Kasumi-1 (cell line): ENCODE data around the gene LRIT2.
A peak's percentile ranks its signal among the peaks of the same experiment; 100 is the strongest.

ENCODE experiments used
- DNase-seq, 2 experiments: peaks; one replicate each; lab custom pipeline; 2025; lab: John Stamatoyannopoulos, UW

The LRIT2 gene

DNA sequence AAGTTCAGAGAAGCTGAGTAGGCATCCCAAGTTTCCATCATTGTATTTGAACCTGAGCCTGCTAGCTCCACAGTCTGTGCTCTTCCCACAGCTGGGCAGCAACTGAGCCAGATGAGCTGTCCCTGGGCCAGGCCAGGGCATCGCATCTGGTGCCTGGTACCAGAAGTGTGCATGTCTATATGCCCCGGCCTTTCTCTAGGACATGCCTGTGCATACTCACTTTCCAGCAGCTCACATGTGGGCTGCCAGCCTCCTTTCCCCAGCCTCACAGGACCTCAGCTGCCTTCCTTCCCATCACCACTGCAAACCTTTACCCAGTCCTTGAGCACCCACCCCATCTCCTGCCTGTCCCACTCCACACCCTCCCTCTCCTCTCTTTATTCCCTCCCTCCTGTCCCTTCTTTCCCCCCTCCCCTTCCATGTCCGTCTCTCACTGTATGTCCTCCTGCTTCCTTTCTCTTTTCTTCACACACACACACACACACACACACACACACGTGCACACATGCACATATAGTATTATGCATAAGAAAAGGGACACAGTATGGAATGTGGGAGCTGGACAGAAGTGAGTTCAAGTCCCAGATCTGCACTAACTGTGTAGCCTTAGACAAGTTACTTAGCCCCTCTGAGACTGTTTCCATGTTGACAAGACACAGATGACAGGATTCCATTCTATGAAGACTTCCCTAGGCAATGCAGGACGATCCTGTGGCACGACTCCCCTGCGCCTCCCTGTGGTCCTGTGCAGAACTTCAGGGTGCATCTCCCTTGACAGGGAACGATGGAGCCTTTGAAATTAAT lies 20.1 kb downstream of the LRIT2 start:
- DNase-seq: peak; percentile 74 to 91

DNA sequence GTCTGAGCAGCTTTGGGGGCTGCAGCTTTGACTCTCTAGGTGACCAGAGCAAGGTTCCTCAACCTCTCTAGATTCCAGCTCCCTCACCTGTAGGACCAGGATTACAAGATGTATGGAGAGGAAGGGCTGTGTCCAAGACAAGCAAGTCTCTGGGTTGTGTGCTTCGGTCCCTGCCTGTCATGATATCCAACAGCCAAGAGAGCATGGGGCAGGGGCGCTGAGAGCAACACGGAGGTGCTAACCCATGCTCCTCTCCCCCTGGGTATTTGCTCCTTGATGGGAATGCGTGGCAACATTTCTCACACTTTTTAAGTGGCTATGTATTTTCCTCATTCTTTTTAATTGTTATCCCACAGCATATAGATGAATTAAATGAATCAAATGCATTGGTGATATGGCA lies 20.7 kb downstream of the LRIT2 start:
- no peak for DNase-seq

DNA sequence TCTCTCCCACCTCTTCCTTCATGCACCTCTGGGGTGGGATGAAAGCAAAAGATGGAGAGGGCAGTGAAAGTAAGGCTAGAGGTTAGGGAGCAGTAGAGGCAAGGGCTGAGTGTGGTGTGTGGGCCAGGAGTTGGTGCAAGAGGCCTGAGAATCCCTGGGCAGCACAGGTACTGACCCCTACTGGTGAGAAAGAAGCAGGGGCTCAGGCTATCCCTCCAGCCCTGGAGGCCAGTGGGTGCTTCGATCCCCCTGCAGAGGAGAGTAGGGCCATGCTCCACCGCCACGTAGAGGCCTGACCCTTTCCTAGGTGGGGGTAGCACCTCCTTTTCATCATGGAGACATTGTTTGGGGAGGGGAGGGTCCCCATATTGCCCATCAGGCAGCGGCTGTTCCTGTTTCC lies 21.2 kb downstream of the LRIT2 start:
- peak; percentile 17 to 25 for DNase-seq

DNA sequence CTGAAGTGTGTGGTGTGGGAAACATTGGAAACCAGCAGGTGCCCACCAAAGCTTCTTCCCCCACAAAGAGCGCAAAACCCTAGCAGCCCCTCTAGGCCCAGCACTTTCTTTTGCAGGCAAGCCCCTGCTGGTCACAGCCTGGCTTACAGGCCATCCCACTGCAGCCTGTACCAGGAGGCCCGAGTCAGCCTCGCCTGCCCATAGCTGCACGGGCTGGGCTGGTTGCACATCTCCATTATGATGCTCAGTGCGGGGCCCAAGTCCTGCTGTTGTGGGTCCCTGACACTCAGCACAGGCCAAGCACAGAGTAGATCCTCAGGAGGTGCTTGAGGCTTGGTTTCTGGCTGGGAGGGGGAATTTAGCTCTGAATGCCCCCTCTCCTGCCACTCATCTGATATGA lies 23.0 kb downstream of the LRIT2 start:
- no peak for DNase-seq

DNA sequence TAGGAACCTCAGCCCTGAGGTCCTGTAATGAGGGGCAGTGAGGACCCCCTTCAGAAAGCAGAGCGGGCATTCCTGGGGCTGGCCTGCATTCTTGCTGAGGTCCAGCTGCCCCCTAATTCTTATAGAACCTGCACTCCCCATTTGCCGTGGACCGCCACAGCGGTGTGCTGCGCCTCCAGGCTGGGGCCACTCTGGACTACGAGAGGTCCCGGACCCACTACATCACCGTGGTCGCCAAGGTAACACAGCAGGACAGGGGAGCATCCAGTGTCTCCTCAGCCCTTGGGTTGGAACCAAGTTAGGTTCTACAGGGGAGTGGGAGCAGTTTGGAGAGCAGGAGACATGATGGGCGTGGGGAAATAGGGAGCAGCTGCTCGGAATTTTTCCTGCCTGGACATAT lies 23.7 kb downstream of the LRIT2 start:
- no peak for DNase-seq

DNA sequence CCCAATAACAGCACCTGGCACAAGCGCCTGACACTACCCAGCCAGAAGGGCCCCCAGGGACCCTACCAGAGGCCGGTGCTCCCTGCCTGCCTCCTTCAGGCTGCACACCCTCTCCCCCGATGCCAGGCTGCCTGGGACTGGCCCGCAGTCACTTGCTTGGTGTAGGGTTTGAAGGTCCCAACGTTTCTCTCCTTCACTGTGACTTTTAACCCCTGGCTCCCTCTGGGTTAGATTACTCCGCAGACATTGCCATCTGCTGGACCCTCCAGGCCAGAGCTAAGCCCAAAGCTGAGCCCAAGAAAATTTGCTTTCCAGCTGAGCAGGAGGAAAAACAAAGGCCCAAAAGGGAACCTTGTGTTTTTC lies 24.1 kb downstream of the LRIT2 start:
- DNase-seq: no peak

DNA sequence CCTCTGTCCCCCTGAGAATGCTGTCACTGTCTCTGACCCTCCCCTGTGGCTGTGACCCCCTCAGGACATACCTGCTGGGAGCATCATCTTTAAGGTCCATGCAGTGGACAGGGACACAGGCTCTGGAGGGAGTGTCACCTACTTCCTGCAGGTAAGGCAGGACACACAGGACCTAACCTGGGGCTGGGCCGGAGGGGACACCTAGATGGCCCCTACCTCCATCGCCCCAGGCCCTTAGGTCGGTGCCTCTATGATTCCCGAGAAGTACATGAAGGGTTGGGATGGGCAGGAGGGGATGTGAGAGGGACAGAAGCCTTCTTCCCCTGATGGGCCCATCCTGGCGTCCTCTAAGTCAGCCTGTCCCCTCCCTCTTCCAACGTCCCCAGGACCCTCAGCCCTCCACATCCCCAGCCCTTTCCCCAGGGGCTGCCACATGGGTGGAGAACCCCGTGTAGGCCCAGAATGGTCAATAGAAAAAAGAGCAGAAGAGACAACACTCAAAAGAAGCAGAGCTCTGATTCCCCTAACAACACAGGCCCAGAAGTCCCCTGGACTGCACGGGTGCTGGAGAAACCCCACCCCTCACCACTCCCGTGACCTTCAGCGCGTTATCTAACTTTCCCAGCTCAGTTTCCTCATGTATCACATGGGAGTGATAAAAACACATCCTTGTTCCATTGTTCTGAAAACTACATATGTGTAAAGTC lies 24.7 kb downstream of the LRIT2 start:
- DNase-seq: no peak

DNA sequence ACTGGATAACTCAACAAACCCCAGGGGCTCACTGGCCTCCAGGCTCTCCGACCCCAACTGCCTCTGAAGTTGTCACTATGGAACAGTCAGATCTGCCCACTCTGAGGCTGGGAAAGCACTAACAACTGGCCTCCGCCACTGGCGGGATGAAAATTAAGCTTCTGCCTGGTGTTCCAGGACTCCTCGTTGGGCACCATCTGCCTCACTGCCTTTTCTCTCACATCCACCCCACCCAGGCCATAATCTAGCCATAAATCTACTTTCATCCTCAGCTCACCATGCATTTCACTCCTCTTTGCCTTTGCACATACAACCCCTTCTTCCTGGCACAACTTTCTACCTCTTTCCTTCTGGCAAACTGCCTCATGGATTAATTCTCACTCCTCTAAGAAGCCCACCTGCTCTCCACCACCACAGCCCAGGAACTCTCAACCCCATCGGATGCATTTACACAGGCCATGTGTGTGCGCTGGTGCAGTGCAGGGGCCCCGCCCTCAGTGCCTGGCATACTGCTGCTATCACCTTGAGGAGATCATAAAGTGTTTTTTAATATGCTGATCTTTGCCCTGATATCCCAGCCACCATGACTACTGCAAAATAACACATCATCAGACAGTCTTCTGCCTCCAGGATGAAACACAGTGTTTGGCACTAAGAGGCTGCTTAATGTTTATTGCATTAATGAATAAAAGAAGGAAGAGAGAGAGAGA lies 27.0 kb downstream of the LRIT2 start:
- DNase-seq: no peak

DNA sequence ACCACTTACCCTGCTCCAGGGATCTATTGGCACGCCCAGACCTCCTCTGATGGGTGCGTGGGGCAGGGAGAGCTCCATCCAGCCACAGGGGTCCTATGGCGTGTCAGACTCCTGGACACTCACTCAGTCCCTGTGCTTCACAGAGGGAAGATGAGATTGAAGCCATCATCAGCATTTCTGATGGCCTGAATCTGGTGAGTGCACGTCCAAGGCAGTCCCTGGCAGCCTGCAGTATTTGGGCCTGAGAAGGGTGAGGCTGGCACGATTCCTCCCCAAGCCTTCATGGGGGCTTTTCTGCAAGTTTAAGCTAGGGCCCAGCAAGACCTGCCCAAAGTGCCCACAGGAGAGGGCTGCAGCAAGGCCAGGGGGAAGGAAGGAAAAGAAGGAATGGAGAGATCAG lies 27.7 kb downstream of the LRIT2 start:
- DNase-seq: no peak

DNA sequence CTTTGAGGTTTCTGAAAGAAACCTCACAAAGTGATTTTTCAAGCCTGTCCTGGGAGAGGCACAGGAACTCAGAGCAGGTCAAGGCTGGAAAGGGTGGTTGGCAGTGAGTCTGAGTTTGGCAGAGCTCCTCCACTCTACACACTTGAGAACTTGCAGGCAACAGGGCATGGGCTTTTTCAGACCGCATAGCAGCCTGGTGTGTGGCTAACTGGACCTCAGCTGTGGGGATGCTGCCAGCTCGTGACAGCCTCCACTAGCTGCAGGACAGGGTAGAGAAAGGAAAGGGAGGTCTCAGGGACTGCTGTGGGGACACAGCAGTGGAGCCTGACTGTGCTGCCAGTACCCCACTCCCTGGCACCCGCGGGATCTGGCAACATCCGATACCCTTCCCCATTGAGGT lies 28.4 kb downstream of the LRIT2 start:
- no peak for DNase-seq

DNA sequence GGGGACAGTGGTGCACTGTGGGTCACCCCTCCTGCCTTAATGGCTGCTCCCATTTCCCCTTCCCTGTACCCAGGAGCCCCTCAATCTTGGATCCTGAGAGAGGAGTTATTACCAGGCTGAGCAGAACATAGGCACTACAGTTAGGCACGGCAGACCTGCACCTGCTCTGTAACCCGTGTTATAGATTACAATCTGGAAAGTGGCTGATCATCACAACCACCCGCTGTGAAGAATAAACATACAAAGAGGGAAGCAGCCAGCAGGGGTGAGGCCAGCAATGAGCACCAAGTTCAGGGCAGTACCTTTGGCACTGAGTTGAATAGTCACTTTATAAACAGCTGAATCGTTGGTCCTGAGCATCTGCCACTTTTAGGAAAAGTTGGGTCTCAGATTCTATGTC lies 29.3 kb downstream of the LRIT2 start:
- DNase-seq: no peak

DNA sequence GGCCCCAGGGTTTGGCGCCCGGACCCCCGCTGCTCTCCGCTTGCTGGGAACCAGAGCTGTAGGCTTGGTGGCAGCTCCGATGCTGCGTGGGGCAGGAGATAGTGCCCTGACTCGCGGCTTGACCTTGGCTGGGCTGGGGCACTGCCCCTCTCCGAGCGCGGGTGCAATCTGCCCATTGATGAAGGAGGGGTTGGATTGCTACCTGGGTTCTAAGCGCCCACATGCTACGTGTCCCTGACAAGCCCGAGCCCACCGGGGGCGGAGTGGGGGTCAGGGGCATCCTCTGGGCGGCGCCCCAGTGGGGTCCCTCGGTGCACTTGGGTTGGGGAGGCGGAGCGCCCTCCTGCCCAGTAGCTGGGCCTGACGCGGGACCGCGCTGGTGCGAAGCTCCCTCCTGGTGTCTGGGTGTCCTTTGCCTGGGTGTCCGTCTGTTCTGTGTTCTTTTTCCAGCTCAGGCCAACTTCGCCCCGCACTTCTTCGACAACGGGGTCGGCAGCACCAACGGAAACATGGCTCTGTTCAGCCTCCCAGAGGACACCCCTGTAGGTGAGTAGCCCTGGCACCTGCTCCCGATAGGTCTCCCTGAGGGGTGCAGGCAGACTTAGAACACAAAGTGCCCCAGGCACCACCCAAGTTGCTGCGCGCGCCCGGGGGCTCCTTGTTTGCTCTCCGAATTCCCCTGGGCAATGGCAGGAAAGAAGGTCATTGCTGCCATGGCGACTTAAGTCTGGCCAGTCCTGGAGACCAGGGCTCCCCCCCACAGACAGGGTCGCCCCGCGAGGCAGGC lies 30.1 kb downstream of the LRIT2 start:
- DNase-seq: no peak

DNA sequence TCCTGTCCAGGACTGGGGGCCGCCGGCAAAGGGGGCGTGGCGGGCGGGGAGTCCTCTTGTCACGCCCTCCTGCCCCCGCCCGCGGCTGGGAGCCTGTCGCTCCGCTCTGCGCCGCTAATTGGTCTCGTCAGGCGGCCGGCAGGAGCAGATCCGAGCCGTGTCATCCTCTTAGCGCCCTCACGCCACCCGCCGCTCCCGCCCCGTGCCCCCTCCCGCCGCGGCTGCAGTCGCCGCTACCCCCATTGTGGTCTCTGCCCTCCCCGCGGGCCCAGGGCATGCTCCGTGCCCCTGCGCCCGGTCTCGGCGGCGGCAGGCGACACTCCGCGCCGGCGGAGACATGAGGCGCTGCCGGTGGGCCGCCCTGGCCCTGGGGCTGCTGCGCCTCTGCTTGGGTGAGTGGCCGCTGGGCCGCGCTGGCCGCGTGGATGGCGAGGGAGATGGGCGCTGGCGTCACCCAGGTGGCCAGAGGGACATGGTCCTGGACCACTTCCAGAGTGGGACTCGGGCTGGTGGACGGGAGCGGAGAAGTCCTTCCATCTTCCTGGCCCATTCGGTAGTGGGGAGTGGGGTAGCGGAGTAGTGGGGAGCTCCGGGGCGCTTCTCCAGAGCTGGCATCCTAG lies 30.8 kb downstream of the LRIT2 start, which contains the start of gene CDHR1:
CDHR1 (plus strand) TSS at position 114 of the 620 bp plus-strand sequence; CDS start at position 338, 224 bp downstream.
- DNase-seq: no peak

DNA sequence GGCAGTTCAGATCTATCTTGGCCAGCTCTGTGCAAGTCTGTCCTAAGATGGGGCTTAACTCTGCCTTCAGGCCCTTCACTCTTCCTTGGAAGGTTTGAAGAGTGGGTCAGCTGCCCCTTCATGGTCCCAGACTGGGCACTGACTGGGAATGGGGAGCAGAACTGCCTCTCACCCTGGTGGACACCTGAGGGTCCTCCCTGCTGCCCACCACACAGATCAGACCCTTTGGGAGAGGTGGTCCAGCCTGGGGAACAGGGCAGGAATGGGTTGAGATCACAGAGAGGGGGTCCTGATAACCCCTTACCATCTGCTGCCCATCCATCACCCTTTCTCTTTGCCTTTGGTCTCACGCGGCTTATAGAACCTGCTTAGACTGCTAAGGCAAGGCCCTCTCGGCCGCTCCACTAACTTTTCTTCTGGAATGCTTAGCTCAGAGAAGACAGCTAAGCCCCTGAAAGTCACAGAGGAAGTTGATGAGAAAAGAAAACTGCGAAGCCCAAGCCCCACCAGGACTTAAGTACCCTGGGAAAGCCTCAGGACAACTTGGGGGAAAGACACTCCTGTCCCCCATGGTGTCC lies 31.4 kb downstream of the LRIT2 start:
- DNase-seq: no peak

DNA sequence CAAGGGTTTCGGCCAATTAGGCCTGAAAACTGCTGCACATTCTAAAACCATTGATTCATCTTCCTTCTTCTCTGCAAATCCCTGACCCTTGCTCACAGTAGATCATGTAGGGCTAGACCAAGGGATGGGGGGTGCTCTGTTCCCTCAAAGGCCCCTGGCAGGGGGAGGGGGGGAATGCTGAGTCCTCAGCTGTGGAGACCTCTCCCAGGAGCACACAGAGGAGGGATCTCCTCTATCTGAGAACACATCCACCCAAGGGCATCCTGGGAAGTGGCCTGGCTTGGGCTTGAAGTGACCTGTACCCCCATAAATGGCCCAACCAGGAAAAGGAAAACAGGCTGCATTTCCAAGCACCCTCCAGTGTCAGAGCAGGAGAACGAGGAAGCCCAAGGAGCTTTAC lies 32.0 kb downstream of the LRIT2 start:
- no peak for DNase-seq

DNA sequence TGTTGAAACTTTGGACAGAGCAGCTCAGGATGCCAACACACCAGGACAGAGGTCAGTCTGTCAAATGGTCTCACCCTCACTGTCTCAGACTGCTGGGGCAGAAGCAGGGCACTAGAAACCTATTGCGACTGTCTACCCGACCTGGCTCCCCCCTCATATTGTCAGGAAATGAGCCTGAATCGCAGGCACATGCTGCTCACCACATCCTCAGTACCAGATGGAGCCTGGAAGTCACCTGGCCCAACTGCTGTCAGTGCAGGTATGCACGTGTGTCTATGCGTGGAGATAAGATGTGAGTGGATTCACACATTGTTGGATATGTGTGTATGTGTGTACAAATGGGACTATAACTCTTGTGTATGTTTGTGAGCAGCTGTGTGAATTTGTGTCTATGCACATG lies 34.2 kb downstream of the LRIT2 start:
- no peak for DNase-seq

DNA sequence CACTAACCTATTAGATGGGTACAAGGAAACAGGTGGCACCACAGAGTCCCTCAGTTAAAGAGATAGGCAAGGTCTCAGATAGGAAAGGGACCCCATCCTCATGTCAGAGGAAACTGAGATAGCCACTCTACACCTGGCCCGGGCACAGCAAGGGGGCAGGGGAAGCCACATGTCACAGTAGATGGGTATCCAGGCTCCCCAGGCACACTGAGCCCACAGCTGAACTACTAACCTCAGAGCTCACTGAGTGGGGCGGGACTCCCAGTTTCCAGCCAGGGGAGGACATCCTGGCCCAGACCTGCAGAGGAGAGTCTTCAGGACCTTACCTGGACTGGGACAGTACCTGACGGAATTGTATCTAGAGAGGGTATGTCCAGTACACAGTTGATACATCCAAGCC lies 34.7 kb downstream of the LRIT2 start:
- no peak for DNase-seq

DNA sequence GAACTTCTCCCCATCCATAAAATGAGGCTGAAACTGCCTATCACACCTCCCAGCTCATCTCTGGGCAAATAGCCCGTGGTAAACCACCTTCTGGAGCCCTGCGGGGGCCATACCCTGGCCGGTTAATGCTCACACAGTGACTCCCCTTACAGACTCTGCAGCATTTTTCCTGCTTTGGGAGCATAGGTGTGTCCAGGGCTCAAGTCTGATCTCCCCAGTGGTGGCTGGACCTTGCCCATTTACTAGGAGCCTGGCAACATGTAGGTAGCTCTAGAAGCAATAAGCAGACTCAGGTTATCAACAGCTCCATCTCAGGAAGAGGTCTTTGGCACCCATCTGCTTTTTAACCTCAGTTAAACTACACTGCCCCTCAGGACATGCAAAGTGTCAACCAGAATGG lies 36.5 kb downstream of the LRIT2 start:
- no peak for DNase-seq

DNA sequence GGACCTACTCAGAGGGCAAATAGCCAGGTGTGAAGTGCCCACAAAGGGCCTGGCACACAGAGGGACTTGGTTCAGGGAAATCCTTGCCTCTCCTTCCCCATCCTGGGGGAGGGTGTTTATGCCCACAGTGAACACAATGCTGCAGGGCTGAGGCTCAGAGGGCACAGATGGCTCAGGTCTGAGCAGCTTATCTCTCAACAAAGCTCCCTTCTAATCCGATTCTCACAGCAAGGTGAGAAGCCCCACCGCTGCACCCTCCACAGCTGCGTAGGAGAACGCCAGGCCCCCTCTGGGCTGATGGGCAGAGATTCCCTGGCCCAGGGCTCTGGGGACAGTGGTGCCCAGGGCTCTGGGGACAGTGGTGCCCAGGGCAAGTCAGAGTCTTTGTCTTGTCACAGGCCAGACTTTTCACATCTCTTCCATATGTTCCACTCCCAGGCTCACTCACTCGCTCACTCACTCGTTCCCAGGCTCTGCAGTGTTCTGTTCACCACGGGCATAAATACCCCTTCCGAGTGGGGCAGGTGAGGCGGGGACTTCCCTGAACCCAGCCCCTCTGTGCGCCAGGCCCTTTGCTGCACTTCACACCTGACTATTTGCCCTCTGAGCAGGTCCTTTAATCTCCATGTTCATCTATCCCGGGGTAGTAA lies 39.7 kb downstream of the LRIT2 start:
- DNase-seq: no peak

DNA sequence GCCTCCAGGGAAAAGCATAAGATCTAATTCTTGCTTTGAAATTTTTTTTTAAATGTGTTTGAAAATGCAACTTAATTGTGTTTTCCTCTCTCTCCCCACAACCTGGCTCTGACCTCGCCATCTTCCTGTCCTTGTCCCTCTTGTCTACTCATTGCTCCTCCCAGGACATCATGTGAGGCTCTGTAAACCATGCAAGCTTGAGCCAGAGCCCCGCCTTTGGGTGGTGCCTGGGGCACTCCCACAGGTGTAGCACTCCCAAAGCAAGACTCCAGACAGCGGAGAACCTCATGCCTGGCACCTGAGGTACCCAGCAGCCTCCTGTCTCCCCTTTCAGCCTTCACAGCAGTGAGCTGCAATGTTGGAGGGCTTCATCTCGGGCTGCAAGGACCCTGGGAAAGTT lies 40.8 kb downstream of the LRIT2 start:
- DNase-seq: no peak

DNA sequence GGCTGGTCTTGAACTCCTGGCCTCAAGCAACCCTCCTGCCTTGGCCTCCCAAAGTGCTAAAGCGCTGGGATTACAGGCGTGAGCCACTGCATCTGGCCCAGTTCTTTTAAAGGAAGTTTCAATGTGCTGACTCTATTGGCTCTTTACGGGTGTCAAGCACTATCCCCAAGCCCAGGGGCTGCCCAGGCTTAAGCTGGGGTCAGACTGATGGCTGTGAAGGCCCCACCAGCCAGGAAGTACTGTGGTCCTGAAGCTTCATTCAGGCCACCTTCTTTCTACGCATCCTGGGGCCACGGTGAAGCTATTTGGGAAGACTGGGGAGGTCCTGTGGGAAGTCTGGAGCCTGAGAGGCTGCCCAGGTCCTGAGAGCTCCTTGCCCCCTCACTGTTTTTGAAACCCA lies 43.7 kb downstream of the LRIT2 start:
- DNase-seq: no peak
